ENCODE data around the gene CYP27B1.

- TF ChIP-seq CTCF (IDR thresholded peaks at IDR 0.05 in 8 of 11, conservative IDR thresholded peaks at IDR 0.05 in 3 of 11) (no peak), POLR2A (IDR thresholded peaks at IDR 0.05) (no peak), POLR2AphosphoS5 (IDR thresholded peaks at IDR 0.05) (no peak)
Measured at GRCh38 chr12:57763881-57764661, 2.8 kb downstream of the CYP27B1 start.
